ENCODE data around the gene UBAC2.

GRCh38 chr13:99335087-99335486 lies 134.4 kb downstream of the UBAC2 start:
- TF ChIP-seq CTCF (IDR thresholded peaks at IDR 0.05) (no peak), POLR2A (IDR thresholded peaks at IDR 0.05) (no peak)
